Pons (tissue), 1 donor: ENCODE measurements around the gene SPSB1.

Source experiments
- DNase-seq: peaks from one replicate; pipeline ENCODE4 v3.0.0-alpha.2; 2016; ENCODE audit warnings: low spot score

The SPSB1 gene

DNA sequence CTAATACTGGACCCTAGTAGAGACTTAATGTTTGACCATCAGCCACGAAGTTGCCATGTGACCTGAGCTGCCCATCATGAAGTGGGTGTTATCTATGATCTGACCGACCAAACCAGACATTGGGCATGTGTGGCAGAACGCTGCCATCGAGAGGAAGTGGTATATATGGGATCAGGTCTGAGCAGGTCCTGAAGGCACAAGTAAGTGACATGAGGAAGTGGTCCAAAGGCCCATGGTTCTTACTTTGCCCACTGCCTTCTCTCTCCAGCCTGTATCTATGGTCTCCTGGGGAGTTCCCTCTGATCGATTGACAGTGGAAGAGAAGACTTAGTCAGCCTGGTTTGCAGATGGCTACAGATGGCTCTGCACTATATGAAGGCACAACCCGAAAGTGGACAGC is 7.9 kb downstream of the SPSB1 start:
- DNase-seq = no peak

GRCh38 chr1:9302745-9303524 is 10.2 kb downstream of the SPSB1 start:
- no peak for DNase-seq

DNA sequence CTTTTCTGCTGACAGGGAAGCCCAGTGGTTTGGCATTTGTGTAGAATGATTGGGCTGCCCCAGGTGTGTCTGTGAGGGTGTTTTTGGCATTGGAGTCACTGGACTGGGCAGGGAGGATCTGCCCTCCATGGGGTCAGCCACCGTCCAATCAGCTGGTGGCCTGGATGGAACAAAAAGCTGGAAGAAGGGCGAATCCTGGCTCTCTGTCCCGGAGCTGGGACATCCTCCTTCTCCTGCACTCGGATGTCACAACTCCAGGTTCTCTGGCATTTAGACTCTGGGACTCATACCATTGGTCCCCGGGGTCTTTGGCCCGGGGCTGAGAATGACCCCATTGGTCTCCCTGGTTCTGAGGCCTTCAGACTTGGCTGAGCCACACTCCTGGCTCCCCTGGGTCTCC is 11.2 kb downstream of the SPSB1 start:
- DNase-seq = no peak

- no peak for DNase-seq
Measured at GRCh38 chr1:9305216-9305615, 12.5 kb downstream of the SPSB1 start.

DNA sequence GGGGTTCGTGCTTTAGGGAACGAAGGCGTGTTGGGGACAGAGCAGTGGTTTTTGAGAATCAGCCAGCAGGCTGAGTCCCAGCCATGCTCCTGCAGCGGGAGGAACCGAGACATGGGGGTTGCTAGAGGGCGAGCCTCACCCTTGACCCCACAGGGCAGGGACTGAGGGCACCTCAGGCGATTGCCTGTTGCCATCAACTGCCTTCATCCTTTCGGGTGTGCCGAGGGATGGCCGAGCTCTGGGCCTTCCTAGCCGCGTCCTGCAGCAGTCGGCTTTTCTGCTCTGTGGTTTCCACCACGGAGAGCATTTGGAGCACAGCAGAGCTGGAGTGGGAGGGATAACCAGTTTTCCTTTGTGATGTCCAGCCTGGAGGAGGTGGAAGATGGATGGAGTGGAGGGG is 13.3 kb downstream of the SPSB1 start:
- no peak for DNase-seq

DNA sequence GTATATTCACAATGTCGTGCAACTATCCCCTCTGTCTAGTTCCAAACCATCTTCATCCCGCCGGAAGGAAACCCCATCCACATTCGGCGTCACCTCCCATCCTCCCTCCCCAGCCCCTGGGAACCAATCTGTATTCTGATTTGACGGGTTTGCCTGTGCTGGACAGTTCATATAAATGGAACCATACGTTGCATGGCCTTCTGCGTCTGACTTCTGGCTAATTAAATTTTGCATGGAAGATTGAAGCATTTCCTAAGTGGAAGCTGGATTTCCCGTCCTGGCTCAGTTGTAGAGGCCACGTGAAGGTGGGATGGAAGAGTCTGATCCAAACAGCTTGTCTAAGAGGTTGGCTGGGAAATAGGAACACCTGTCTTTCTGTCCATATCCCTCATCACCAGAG is 14.6 kb downstream of the SPSB1 start:
- no peak for DNase-seq

DNA sequence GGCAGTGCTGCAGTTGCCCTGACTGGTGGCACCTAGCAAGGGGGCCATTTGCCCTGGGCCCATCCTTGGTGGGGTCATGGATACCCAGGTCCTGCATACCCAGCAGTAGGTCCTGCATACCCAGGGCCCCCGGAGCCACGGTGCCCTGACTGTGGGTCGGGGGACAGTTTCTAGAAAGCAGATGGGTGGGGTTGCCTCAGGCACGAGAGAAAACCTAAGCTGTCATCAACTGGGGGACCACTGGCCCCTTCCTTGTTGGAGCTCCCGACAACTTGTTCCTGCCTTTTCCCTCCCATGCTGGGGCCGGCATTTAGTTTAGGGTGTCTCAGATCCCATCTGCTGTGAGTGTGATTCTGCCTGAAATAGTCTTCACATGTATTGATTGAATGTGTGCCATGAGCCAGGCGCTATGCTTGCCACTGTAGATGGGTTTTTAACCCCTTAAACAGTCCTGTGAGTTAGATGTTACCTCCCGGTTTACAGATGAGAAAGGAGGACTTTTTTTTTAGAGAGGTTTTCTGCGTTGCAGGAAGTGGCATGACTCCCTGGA is 15.6 kb downstream of the SPSB1 start:
- no peak for DNase-seq

- DNase-seq = no peak
Measured at GRCh38 chr1:9309080-9309479, 16.4 kb downstream of the SPSB1 start.

- DNase-seq = no peak
Measured at GRCh38 chr1:9309991-9310390, 17.3 kb downstream of the SPSB1 start.

DNA sequence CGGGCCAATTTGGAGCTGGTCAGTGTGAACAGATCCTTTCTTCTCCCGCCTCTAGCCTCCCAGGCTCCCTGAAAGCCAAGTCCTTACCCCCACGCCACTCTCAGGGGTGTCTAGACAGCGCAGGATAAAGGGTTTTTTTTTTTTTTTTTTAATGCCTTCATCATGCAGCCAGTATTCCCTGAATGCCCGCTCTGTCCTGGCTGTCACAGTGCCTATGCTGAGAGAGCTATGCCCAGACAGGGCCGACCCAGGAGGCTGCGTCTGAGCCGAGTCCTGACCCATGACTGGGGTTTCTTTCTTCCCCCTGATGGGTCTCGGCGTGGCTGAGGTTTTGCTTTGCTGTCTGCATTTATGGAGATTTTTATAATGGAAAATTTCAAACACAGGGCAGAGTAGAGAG is 18.3 kb downstream of the SPSB1 start:
- peak; percentile 71 for DNase-seq

DNA sequence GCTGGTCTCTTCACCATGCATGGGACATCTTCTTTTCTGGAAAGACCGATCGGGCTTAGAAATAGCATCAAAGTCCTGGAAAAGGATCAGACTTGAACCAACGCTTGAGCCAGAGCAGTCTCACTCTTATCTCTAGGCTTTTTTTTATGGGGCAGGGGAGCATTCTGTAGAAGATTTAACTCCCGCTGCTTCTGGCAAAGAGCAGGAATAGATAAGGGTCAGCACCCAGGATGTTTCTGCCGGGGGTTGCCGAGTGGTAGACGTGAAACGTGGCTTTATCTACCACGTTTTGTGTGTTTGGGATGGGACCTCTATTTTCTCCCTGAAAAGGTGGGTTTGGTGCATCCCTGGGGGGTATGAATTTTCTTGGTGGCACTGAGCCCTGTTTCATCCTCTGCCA is 18.8 kb downstream of the SPSB1 start:
- DNase-seq = no peak

DNA sequence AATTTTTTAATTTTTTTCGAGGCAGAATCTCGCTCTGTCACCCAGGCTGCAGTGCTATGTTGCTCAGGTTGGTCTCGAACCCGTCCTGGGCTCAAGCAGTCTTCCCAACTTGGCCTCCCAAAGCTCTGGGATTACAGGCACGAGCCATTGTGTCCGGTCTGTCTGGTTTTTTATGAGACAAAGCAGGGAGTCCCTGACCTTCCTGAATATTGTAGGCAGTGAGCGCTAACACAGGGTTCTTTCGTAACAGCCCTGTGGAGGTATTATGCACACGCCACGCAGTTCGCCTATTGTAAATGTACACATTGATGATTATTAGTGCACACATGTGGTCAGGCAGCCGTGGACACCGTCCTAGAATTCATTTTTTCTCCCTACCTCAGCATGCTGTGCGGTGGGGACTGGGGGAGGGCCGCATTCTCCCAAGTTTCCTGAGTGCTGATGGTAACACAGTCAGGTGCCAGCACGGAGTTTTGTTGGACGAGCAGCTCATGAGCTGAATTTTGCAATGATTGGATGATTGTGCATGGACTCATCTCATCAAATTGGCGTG is 19.6 kb downstream of the SPSB1 start:
- no peak for DNase-seq

GRCh38 chr1:9313576-9313975 is 20.9 kb downstream of the SPSB1 start:
- DNase-seq = no peak

- DNase-seq = no peak
Measured at GRCh38 chr1:9314111-9314510, 21.4 kb downstream of the SPSB1 start.

DNA sequence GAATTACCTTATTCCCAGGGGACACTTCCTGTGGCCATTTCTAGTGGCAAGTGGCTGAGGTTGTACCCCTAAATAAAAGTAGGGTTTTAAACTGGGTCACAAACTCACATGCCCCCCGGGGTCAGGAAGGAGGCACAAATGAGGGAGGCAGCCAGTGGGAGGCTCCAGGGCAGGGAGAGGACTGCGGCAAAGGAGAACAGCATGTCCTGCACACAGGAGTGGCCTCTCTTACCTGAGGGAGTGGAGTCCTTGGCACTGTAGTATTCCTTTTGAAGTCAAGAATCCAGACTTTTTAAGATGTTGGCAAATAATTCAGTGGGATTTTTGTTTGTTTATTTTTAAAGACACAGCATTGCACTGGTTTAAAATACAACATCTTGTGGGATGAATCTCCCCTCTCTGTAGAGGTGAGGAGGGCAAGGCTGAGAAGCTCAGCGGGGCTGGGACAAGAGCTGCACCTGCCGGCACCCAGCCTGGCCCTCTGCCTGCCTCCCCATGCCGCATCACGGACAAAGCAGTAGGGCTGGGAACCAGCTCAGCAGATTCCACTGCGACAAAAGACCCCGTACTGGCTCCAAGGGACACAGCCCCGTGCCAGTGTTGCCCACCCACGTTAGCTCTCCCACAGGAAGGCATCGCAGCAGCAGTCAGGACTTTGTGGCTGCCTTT is 22.2 kb downstream of the SPSB1 start:
- DNase-seq = no peak

GRCh38 chr1:9315411-9316079 is 22.9 kb downstream of the SPSB1 start:
- no peak for DNase-seq

GRCh38 chr1:9316080-9316444 is 23.4 kb downstream of the SPSB1 start:
- DNase-seq = no peak

GRCh38 chr1:9316512-9316911 is 23.8 kb downstream of the SPSB1 start:
- DNase-seq = no peak

GRCh38 chr1:9317072-9317471 is 24.4 kb downstream of the SPSB1 start:
- no peak for DNase-seq

DNA sequence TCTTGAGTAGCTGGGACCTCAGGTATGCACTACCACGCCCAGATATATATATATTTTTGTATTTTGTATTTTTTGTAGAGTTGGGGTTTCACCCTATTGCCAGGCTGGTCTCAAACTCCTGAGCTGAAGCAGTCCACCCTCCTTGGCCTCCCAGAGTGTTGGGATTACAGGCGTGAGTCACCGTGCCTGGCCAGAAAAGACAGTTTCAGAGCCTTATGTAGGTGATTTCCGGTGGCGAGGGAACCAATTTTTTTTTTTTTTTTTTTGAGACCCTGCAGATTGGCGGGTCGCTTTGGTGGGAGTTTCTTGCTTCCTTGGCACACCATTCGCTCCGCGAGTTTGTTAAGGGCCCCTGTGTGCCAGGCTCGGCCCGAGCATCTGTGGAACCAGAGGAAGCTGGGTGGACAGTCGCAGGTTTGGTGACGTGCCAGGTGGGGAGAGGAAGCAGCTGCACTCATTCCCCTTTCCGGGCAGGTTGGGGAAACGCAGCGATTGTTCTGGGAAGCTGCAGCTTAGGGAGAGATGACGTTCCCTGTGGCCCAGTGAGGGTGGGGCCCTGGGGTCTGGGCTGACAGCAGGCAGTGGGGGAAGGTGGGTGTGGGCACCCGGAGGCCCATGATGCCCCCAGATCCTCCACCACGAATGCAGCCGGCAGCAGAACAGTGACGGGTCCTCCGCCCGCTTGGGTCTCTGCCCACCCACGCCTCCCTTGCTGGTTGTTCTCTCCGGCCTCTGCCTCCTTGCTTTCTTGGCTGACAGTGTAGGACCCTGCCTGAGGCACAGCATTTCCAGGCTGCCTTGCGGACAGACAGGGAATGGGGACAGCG is 25.1 kb downstream of the SPSB1 start:
- DNase-seq = no peak

DNA sequence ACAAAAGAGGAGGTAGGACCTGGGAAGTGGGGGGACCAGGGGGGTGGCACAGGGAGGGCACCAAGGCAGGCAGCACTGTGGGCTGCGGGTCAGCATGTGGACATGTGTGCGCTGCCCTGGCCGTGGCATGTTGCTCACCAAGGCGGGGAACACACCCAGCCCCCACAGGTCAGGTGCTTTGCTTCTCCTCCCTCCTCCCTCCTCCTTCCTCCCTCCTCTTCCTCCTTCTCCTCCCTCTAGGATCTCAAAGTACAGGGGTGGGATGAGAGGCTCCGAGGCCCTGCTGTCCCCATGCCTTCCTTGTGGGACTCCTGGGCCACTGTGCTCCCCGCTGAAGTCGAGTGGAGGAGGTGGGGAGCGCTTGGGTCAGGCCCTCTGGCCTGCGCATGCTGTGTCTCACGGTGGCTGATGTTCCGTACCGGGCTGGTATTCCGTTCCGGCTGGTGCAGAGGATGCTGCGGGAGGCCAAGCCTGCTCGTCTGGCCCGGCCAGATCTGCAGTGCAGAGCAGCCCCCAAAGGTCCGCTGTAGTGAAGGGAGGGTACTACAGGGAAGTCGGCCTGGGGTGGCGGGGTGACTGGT is 26.6 kb downstream of the SPSB1 start:
- DNase-seq = no peak
